Activated CD4-positive, alpha-beta T cell treated with anti-CD3 and anti-CD28 coated beads, Interleukin-2, amount 50 U/mL, for 48 hours (primary cell): Measurements from ENCODE around the gene EIF2A.
"Not testable (repeated sequence)": the region's sequence is repeated elsewhere in the genome, so short reads cannot be mapped to it uniquely, and the experiment has no call there.

Experiments used
- DNase-seq, 2 experiments: peaks; one replicate each; pipeline ENCODE4 v3.0.0-alpha.2; 2020

The EIF2A gene

GRCh38 chr3:150544041-150544440 lies 2.5 kb upstream of the EIF2A start:
- no peak for DNase-seq

- no peak for DNase-seq
These were observed 1.9 kb upstream of the EIF2A start for GRCh38 chr3:150544726-150545125.

- peak; percentile 35 to 51 for DNase-seq
These were observed 965 bp upstream of the EIF2A start for GRCh38 chr3:150545419-150546225.

- DNase-seq = no peak
These were observed 606 bp downstream of the EIF2A start for GRCh38 chr3:150547045-150547741.

GRCh38 chr3:150555859-150556436 lies 9.4 kb downstream of the EIF2A start:
- DNase-seq = no peak

GRCh38 chr3:150556792-150557191 lies 10.2 kb downstream of the EIF2A start:
- no peak for DNase-seq

GRCh38 chr3:150557725-150558124 lies 11.1 kb downstream of the EIF2A start:
- no peak for DNase-seq

- no peak for DNase-seq
These were observed 17.7 kb downstream of the EIF2A start for GRCh38 chr3:150564243-150564642.

GRCh38 chr3:150567328-150567727 lies 20.7 kb downstream of the EIF2A start:
- no peak for DNase-seq

GRCh38 chr3:150577855-150578254 lies 31.3 kb downstream of the EIF2A start:
- no peak for DNase-seq

- no peak for DNase-seq
These were observed 34.6 kb downstream of the EIF2A start for GRCh38 chr3:150581174-150581573.

GRCh38 chr3:150582620-150583019 lies 36.0 kb downstream of the EIF2A start:
- no peak for DNase-seq

- DNase-seq = no peak
These were observed 36.4 kb downstream of the EIF2A start for GRCh38 chr3:150583028-150583427.

- no peak for DNase-seq
These were observed 41.6 kb downstream of the EIF2A start for GRCh38 chr3:150588027-150588830.

- DNase-seq = no peak
These were observed 43.2 kb downstream of the EIF2A start for GRCh38 chr3:150589759-150590158.

- no peak for DNase-seq
These were observed 47.6 kb downstream of the EIF2A start for GRCh38 chr3:150594150-150594549.

GRCh38 chr3:150597646-150598045 lies 51.1 kb downstream of the EIF2A start:
- no peak for DNase-seq

GRCh38 chr3:150599611-150600297 lies 53.2 kb downstream of the EIF2A start:
- no peak for DNase-seq

- not testable (repeated sequence) for DNase-seq
These were observed 54.3 kb downstream of the EIF2A start for GRCh38 chr3:150600647-150601530.

- no peak for DNase-seq
These were observed 56.0 kb downstream of the EIF2A start for GRCh38 chr3:150602426-150603152.
